Right atrium auricular region (tissue), 2 donors: ENCODE data around the gene BMP8A. TPM values are rescaled to one million over a fixed set of nuclear protein-coding genes. Genes with fewer than 3 reads are reported as not detected.

ENCODE experiments used
- DNase-seq: peaks from one replicate; pipeline ENCODE4 v3.0.0-alpha.2; 2019; ENCODE audit warnings: low spot score
- H3K27ac ChIP-seq, 2 donors: fragments of 200-600 bp; sonication (generic); 1 replicate in 1 of 2; 2 replicates in 1 of 2; pipeline ENCODE4 v1.5.1; 2016 to 2019
- H3K27me3 ChIP-seq, 2 donors: fragments of 200-600 bp; sonication (generic); one replicate each; pipeline versions ENCODE4 v1.5.1 to v1.6.0; 2017 to 2019
- H3K36me3 ChIP-seq: fragments of 200-600 bp; sonication (generic); one replicate; pipeline ENCODE4 v1.5.1; 2016
- H3K4me1 ChIP-seq, 2 donors: fragments of 200-600 bp; sonication (generic); one replicate each; pipeline versions ENCODE4 v1.5.1 to v1.6.0; 2017 to 2019
- H3K4me3 ChIP-seq, 2 donors: fragments of 200-600 bp; sonication (generic); 1 replicate in 1 of 2; 2 replicates in 1 of 2; pipeline ENCODE4 v1.5.1; 2017 to 2019; ENCODE audit warnings: mild to moderate bottlenecking in 1 of 2, moderate library complexity in 1 of 2
- H3K9me3 ChIP-seq, 2 donors: fragments of 200-600 bp; sonication (generic); one replicate each; pipeline ENCODE4 v1.5.1; 2019
- total RNA-seq, 2 donors: library from RNA; depleted of rRNA; stranded (reverse); fragments of >200 nt; gene quantifications; one replicate each; pipeline ENCODE4 v1.1.0, GENCODE V29; 2016
- TF ChIP-seq, protein P1 (sequence below), 2 donors: fragments of 200-600 bp; sonication (generic); IDR thresholded peaks; one replicate each; pipeline ENCODE4 v1.5.1; 2019; ENCODE audit warnings: antibody characterized with exemption in 2 of 2

Gene BMP8A
- total RNA-seq, 2 donors from 2014 or later: 1.4 to 3.2 TPM

GRCh38 chr1:39567302-39567701 is 75.9 kb downstream of the BMP8A start:
- Histone ChIP-seq H3K36me3 (peaks cover 100% of the 10 kb centered on the region), H3K27me3 (no peaks in the 10 kb centered on the region), H3K4me3 (no peak overlapping the region), H3K27ac (no peak overlapping the region), H3K9me3 (no peaks in the 10 kb centered on the region), H3K4me1 (peaks cover 0 to 14% of the 10 kb centered on the region in 2 donors)
- DNase-seq: no peak
- TF ChIP-seq, protein P1, sequence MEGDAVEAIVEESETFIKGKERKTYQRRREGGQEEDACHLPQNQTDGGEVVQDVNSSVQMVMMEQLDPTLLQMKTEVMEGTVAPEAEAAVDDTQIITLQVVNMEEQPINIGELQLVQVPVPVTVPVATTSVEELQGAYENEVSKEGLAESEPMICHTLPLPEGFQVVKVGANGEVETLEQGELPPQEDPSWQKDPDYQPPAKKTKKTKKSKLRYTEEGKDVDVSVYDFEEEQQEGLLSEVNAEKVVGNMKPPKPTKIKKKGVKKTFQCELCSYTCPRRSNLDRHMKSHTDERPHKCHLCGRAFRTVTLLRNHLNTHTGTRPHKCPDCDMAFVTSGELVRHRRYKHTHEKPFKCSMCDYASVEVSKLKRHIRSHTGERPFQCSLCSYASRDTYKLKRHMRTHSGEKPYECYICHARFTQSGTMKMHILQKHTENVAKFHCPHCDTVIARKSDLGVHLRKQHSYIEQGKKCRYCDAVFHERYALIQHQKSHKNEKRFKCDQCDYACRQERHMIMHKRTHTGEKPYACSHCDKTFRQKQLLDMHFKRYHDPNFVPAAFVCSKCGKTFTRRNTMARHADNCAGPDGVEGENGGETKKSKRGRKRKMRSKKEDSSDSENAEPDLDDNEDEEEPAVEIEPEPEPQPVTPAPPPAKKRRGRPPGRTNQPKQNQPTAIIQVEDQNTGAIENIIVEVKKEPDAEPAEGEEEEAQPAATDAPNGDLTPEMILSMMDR (IDR thresholded peaks at IDR 0.05): no peak

- Histone ChIP-seq H3K27ac (no peak overlapping the region), H3K9me3 (no peaks in the 10 kb centered on the region), H3K27me3 (no peaks in the 10 kb centered on the region), H3K4me3 (no peak overlapping the region), H3K4me1 (peaks cover 0 to 21% of the 10 kb centered on the region in 2 donors), H3K36me3 (peaks cover 98% of the 10 kb centered on the region)
- no peak for DNase-seq
- TF ChIP-seq, protein P1 (IDR thresholded peaks at IDR 0.05): no peak
These were observed 76.8 kb downstream of the BMP8A start for GRCh38 chr1:39568208-39568607.

GRCh38 chr1:39569034-39569433 is 77.6 kb downstream of the BMP8A start:
- H3K4me1 ChIP-seq: peaks cover 0 to 29% of the 10 kb centered on the region in 2 donors

GRCh38 chr1:39570477-39571177 is 79.2 kb downstream of the BMP8A start:
- TF ChIP-seq, protein P1 (IDR thresholded peaks at IDR 0.05): no peak
- no peaks in the 10 kb centered on the region for H3K9me3 ChIP-seq
- H3K4me3 ChIP-seq: no peak overlapping the region
- DNase-seq: no peak
- H3K36me3 ChIP-seq: peaks cover 94% of the 10 kb centered on the region
- no peaks in the 10 kb centered on the region for H3K27me3 ChIP-seq
- H3K27ac ChIP-seq: no peak overlapping the region
- H3K4me1 ChIP-seq: peaks cover 0 to 43% of the 10 kb centered on the region in 2 donors

More at GRCh38 chr1:39569034-39569433, 77.6 kb downstream of the BMP8A start:
- no peaks in the 10 kb centered on the region for H3K9me3 ChIP-seq
- no peaks in the 10 kb centered on the region for H3K27me3 ChIP-seq
- TF ChIP-seq, protein P1 (IDR thresholded peaks at IDR 0.05): no peak
- no peak overlapping the region for H3K27ac ChIP-seq
- H3K4me3 ChIP-seq: no peak overlapping the region
- DNase-seq: no peak
- H3K36me3 ChIP-seq: peaks cover 98% of the 10 kb centered on the region

DNA sequence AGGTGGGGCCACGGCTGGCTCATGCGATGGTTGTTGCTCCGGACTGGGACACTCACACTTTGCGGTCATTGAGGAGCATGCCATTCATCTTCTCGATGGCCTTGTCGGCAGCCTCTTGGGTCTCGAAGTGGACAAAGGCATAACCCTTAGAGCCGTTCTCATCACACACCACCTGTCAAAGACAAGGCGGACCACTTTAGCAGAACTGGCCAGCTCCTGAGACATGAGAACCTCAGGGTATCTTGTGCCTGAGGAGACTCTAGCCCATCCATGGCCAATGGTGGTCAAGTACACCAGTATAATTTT is 79.7 kb downstream of the BMP8A start:
- no peak overlapping the region for H3K27ac ChIP-seq
- H3K36me3 ChIP-seq: peaks cover 89% of the 10 kb centered on the region
- H3K4me3 ChIP-seq: no peak overlapping the region
- no peaks in the 10 kb centered on the region for H3K27me3 ChIP-seq
- H3K9me3 ChIP-seq: no peaks in the 10 kb centered on the region
- peaks cover 0 to 43% of the 10 kb centered on the region in 2 donors for H3K4me1 ChIP-seq
- TF ChIP-seq, protein P1 (IDR thresholded peaks at IDR 0.05): no peak
- DNase-seq: no peak
